Measurements from ENCODE around the gene UTP25.

DNA sequence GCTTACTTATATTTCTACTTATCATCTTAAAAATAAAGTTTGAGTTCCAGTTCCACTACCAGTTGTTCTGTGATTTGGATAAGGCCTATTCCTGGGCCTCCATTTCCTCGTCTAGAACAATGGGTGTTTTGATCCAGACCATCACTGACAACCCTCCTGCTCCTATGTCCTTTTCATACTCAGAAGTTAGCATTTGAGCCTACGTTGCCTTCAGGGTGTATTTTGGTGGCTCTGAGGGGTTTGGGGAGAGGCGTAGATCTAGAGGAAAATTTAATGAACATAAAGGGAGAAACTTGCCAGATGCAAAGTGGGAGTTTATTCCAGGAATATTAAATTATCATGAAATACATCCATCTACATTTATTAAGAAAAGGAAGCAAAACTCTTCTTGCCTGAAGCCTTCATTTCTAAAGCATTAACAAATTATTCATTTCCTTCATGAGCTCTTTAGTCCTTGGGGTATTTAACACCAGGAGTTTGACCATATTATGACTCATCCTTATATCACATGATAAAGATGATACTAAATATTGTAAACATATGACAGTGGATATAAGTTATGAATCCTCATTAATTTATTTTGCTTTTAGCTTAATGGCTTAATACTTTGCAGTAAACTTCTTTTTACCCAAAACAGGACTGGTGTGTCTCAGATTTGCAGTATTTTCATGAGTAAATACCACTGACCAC is 63.0 kb downstream of the UTP25 start:
- TF ChIP-seq ESRRG (CRISPR knock-in tag; IDR thresholded peaks at IDR 0.05) (no peak), POU6F1 (CRISPR knock-in tag; IDR thresholded peaks at IDR 0.05; ENCODE audit: borderline replicate concordance, low read depth) (no peak)
- TF ChIP-seq, protein P1, sequence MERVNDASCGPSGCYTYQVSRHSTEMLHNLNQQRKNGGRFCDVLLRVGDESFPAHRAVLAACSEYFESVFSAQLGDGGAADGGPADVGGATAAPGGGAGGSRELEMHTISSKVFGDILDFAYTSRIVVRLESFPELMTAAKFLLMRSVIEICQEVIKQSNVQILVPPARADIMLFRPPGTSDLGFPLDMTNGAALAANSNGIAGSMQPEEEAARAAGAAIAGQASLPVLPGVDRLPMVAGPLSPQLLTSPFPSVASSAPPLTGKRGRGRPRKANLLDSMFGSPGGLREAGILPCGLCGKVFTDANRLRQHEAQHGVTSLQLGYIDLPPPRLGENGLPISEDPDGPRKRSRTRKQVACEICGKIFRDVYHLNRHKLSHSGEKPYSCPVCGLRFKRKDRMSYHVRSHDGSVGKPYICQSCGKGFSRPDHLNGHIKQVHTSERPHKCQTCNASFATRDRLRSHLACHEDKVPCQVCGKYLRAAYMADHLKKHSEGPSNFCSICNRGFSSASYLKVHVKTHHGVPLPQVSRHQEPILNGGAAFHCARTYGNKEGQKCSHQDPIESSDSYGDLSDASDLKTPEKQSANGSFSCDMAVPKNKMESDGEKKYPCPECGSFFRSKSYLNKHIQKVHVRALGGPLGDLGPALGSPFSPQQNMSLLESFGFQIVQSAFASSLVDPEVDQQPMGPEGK (CRISPR knock-in tag; IDR thresholded peaks at IDR 0.05; ENCODE audit: borderline replicate concordance): no peak
- TF ChIP-seq, protein P2, sequence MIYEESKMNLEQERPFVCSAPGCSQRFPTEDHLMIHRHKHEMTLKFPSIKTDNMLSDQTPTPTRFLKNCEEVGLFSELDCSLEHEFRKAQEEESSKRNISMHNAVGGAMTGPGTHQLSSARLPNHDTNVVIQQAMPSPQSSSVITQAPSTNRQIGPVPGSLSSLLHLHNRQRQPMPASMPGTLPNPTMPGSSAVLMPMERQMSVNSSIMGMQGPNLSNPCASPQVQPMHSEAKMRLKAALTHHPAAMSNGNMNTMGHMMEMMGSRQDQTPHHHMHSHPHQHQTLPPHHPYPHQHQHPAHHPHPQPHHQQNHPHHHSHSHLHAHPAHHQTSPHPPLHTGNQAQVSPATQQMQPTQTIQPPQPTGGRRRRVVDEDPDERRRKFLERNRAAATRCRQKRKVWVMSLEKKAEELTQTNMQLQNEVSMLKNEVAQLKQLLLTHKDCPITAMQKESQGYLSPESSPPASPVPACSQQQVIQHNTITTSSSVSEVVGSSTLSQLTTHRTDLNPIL (CRISPR knock-in tag; IDR thresholded peaks at IDR 0.05; ENCODE audit: low read depth): no peak
